GM12872 (cell line): ENCODE measurements around the gene MRGPRE.

Experiments used
- TF ChIP-seq, protein P1 (sequence below): IDR thresholded peaks from 3 replicates; pipeline ENCODE4 v1.5.1; 2011; ENCODE audit warnings: low read depth, mild to moderate bottlenecking, low read length, moderate library complexity; ENCODE audit not compliant: insufficient read depth

Gene MRGPRE

DNA sequence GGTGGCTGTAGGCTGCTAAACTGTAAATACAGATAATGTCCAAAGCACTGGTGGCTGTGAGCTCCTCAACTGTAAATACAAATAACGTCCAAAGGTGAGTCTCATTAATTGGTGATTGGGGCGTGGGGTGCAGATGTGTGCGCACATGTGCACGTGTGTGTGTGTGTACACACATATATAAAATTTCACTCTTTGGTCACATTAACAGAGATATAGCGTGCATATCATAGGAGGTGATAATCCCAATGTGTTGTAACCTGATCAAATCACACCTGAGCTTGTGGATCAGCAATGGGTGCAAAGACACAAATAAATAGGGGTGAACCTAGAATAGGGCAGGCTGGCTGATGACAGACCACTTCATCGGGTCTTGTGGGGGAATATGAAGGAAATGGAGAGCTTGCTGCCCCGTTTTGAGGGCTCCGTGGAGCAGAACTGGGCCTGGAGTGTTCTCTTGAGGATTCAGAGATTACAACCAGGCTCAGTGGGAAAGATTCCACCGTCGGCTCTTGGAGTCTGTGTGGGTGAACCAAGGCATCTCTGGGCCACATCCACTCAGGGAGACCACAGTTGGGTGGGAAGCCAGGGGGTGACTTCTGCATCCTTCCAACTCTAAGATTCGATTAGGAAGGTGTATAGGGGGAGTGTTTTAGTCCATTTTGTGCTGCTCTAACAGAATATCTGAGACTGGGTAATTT, 42.2 kb downstream of the MRGPRE start:
- TF ChIP-seq, protein P1, sequence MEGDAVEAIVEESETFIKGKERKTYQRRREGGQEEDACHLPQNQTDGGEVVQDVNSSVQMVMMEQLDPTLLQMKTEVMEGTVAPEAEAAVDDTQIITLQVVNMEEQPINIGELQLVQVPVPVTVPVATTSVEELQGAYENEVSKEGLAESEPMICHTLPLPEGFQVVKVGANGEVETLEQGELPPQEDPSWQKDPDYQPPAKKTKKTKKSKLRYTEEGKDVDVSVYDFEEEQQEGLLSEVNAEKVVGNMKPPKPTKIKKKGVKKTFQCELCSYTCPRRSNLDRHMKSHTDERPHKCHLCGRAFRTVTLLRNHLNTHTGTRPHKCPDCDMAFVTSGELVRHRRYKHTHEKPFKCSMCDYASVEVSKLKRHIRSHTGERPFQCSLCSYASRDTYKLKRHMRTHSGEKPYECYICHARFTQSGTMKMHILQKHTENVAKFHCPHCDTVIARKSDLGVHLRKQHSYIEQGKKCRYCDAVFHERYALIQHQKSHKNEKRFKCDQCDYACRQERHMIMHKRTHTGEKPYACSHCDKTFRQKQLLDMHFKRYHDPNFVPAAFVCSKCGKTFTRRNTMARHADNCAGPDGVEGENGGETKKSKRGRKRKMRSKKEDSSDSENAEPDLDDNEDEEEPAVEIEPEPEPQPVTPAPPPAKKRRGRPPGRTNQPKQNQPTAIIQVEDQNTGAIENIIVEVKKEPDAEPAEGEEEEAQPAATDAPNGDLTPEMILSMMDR = no peak

DNA sequence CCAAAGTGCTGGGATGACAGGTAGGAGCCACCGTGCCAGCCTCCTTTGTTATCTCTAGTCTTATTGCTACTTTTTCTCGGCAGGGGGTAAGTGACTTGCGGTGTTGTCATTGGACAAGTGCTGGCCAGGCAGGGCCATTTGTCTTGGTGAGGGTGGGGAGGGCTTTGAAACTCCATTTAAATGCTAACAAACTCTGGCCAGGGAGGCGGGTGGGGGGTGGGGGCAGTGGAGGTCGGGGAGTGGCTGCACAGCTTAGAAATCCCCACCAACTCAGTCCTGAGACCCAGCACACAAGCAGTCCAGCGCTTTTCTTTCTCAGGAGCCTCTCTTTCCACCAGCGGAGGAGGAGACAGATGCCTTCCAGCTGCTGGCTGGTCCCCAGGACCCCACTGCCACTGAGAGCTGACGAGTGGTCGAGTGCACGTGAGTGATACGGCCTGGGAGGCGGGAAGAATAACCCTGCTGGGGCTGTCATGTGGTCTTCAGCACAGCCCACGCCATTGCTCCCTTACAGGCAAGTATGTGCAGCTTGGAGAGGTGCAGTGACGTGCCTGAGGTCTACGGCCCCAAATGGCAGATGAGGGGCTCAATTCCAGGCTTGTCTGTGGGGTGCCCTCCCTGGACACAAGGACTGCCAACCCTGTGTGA, 42.9 kb downstream of the MRGPRE start:
- TF ChIP-seq, protein P1 = no peak

DNA sequence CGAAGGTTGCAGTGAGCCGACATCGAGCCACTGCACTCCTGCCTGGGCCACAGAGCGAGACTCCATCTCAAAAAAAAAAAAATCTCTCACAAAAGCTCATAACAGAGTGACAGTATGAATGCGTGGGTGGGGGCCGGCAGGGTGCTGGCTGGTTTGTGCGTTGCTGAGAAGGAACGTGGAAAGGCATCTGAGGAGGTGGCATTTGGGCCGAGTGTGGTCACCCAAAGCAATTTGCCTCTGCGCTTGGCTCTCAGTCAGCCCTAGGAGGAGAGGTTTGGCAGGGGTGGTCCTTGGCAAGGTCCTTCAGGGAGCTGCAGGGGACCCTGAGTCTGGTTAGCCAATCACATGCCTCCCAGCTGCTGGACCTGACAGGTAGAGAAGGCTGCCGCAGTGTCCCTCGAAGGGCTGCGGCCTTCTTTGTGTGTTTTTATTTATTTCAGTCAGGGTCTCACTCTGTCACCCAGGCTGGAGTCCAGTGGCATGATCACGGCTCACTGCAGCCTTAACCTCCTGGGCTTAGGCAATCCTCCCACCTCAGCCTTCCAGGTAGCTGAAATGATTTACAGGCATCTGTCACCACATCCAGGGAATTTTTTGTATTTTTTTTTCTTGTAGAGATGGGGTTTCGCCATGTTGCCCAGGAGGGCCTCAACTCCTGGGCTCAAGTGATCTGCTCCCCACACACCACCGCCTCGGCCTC, 43.6 kb downstream of the MRGPRE start:
- TF ChIP-seq, protein P1 = no peak

DNA sequence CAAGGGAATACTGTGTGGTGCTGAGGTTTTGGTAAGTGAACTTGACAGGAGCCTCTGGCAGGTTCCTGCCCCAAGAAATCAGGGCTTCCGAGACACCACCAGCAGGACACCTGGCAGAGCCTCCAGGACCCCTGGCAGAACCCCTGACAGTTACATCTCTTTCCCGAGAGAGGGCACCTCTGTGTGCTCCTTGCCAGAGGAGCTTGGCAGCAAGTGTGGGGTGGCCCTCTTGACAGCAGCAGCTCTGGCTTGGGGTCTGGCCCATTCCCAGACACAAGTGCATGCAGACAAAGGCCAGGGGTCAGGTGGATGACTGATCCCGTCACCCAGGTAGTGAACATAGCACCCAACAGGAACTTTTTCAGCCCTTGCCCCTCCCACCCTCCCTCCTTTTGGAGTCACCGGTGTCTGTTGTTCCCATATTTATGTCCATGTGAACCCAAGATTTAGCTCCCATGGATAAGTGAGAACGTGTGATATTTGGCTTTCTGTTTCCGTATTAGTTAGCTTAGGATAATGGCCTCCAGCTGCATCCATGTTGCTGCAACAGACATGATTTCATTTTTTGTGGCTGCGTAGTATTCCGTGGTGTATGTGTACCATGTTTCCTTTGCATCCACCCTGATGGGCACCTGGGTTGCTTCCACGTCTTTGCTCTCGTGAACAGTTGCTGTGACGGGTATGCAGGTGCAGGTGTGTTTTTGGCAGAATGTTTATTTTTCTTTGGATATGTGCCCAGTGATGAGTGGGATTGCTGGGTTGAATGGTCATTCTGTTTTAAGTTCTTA, 45.9 kb downstream of the MRGPRE start:
- TF ChIP-seq, protein P1 = no peak

DNA sequence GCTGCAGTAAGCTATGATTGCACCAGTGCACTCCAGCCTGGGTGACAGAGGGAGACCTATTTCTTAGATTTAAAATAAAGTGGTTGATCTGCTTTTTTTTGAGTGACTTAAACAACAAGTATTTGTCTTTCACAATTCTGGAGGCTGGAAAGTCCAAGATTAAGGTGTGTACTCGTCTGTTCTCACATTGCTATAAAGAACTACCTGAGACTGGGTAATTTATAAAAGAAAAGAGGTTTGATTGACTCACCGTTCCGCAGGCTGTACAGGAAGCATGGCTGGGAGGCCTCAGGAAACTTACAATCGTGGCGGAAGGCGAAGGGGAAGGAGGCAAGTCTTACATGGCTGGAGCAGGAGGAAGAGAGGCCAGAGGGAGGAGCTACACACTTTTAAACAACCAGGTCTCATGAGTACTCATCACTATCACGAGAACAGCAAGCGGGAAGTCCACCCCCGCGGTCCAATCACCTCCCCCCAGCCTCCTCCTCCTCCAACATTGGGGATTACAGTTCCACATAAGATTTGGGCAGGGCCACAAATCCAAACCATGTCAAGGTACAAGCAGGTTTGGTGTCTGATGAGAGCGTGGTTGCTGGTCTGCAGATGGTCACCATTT, 47.4 kb downstream of the MRGPRE start:
- TF ChIP-seq, protein P1 = no peak

DNA sequence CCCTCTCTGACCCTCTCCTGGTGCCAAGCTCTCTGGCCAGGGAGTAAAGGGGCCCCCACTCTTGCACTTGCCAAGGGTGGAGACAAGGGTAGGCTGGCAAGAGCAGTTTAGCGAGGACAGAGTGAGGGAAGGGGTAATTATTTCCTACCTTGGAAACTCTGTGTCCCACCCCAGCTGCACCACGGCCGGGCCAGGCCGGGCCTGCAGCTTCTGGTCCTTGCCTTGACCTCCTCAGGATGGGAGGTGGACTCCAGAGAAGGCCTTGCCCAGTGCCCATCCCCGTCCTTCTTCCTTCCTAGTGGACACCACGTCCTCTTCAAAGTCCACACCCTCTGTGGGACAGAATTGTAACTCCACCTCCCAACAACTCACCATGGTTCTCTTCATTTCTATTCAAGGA, 48.7 kb downstream of the MRGPRE start:
- TF ChIP-seq, protein P1 = no peak
